Activated CD4-positive, alpha-beta T cell treated with anti-CD3 and anti-CD28 coated beads for 1 hour (primary cell): ENCODE measurements around the gene CAMKK2.
"Not testable (repeated sequence)": the region's sequence is repeated elsewhere in the genome, so short reads cannot be mapped to it uniquely, and the experiment has no call there.

ENCODE experiments used
- DNase-seq: peaks from one replicate; pipeline ENCODE4 v3.0.0-alpha.2; 2020

Gene CAMKK2

DNA sequence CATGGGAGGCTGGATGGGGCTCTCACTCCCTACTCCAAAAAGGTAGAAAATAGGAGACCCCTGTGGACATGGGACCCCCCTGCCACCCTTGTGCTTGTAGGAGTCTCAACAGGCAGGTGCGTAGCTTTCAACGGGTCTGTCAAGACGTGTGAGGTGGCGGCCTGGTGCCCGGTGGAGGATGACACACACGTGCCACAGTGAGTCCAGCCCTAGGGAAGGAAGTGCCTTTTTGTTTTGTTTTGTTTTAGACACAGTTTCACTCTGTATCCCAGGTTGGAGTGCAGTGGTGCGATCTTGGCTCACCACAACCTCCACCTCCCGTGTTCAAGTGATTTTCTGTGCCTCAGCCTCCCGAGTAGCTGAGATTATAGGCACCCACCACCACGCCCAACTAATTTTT lies 73.7 kb downstream of the CAMKK2 start:
- DNase-seq = no peak

GRCh38 chr12:121219353-121219986 lies 77.0 kb downstream of the CAMKK2 start:
- no peak for DNase-seq

GRCh38 chr12:121218588-121219352 lies 77.7 kb downstream of the CAMKK2 start:
- DNase-seq = no peak

GRCh38 chr12:121217761-121218160 lies 78.7 kb downstream of the CAMKK2 start:
- no peak for DNase-seq

DNA sequence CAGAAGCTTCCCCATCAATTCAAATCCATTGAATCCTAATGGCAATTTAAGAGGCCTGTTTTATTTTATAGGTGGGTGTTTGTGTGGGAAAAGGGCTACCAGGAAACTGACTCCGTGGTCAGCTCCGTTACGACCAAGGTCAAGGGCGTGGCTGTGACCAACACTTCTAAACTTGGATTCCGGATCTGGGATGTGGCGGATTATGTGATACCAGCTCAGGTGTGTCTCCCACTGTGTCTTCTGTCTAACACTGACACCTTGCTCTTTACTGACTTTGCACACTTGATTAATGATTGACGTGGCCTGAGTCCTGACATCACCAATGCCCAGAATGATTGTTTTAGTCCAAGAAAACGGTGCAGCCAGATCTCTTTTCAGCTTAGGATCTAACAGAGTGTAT lies 79.4 kb downstream of the CAMKK2 start:
- no peak for DNase-seq

DNA sequence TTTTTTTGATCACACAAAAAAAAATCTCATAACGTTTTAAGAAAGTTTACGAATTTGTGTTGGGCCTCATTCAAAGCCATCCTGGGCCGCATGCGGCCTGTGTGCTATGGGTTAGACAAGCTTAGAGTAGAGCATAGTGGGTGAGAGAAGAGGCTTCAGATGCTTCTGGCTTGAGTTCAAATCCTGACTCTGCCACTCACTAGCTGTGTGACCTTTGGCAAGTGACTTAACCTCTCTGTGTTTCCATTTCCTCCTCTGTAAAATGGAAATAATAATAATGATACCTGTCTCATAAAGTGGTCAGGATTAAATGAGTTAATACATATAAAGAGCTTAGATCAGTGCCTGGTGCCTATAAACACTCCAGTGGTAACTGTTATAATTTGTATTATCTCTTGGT lies 80.4 kb downstream of the CAMKK2 start:
- no peak for DNase-seq

- DNase-seq = no peak
Observed at GRCh38 chr12:121214855-121215745, 81.4 kb downstream of the CAMKK2 start.

DNA sequence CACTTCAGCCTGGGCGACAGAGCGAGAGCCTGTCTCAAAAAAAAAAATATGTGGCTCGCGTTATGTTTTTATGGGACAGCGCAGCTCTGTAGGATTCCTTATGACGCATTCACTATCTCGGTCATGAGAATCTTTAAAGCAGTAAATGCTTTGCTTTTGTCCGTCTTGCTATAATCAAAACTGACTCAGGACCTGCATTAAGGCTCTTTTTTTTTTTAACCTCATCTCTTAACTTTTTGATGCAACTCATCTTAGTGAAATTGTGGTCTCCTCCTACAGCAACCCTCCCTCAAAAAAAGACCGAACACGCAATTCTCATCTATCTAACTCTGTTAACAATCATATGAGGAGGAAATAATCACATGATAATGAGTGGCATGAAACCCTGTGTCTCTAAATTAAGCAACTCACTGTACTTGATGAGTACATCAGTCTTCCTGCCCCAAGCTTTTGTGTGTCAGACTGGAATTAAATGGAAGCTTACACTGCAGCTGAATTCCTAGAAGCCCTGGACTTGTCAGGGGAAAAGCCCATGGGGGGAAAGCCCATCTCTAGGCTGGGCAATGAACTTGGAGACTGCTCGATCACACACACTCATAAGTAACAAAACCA lies 82.2 kb downstream of the CAMKK2 start:
- no peak for DNase-seq

DNA sequence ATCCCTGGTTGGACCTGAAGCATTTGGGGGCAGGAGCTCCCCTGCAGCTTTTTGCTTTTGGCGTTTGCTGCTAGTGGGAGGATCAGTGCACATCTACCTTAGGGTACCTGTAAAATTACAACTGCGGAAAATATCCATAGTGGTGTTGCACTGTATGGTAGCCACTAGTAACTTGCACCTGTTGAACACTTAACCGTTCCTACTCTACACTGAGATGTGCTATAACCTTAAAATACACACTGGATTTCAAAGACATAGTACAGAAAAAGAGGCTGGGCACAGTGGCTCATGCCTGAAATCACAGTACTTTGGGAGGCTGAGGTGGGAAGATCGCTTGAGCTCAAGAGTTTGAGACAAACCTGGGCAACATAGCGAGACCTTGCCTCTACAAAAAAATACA lies 83.6 kb downstream of the CAMKK2 start:
- DNase-seq = no peak

DNA sequence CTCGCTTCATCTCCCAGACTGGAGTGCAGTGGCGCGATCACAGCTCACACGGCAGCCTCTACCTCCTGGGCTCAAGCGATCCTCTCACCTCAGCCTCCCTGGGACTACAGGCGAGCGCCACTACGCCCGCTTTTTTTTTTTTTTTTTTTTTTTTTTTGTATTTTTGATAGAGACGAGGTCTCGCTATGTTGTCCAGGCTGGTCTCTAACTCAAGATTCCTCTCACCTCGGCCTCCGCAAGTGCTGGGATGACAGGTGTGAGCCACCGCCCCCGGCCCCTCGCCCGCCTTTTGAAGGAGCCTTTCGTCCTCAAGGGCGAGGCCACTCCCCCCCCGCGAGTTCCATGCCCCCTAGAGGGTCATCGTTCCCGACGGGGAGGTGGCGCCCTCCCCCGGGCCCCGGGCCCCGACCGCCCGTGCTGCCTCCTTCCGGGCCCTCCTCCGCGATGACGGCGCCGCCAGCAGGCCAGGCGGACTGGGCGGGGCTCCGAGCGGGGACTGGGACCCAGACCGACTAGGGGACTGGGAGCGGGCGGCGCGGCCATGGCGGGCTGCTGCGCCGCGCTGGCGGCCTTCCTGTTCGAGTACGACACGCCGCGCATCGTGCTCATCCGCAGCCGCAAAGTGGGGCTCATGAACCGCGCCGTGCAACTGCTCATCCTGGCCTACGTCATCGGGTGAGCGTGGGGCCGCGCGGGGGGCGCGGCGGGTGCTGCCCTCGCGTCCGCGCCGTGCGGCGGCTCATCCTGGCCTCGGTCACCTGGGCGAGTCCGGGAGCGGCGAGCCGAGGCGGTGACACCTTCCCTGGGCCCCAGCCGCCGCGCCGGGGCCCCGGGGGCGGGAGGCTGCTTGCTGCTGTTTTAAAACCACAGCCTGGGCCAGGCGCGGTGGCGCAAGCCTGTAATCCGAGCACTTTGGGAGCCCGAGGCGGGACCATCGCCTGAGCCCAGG lies 86.6 kb downstream of the CAMKK2 start, which contains the start of gene P2RX4:
P2RX4 (plus strand) TSS at position 506 of the 949 bp plus-strand sequence; CDS start at position 542, 36 bp downstream.
- peak; percentile 78 for DNase-seq

DNA sequence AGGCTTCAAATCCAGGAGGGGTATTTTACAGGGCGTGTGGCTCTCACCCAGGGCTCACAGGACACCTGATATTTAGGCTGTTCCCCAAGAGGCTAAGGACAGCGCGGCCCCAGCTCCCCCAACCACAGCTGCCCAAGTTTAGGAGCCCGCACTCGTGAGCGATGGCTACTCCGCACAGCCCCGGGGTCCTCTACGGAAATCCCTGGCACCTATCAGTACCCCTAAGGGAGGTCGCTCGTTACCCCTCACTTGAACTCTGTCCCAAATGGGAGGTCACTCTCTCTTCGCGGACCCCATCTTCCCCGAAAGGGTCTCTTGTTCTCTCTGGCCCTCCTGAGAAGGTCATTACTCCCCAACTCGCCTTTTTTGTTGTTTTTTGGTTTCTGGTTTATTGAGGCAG lies 87.3 kb downstream of the CAMKK2 start:
- DNase-seq = no peak

DNA sequence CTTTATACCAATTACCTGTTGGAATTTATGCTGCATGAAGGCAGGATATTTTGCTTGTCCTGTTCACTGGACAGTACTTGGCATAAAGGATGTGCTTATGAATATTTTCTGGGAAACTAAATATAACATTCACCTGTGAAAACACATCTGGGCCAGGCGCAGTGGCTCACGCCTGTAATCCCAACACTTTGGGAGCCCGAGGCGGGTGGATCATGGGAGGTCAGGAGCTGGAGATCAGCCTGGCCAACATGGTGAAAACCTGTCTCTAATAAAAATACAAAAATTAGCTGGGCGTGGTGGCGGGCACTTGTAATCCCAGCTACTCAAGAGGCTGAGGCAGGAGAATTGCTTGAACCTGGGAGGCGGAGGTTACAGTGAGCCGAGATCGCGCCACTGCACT lies 87.9 kb downstream of the CAMKK2 start:
- DNase-seq = not testable (repeated sequence)

DNA sequence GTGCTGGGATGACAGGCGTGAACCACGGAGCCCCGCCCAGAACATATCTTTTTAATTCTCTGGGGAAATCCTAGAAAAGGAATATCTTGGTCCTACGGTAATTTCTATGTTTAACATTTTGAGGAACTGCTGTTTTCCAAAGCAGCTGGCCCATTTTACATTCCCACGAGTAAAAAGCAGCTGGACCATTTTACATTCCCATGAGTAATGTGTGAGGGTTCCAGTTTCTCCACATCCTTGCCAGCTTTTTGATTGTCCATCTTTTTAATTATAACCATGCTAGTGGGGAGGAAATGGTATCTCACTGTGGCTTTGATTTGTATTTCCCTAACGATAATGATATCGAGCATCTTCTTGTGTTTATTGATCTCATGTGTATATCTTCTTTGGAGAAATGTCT lies 91.0 kb downstream of the CAMKK2 start:
- DNase-seq = no peak

GRCh38 chr12:121203482-121203881 lies 93.0 kb downstream of the CAMKK2 start:
- DNase-seq = no peak

GRCh38 chr12:121202407-121203355 lies 93.8 kb downstream of the CAMKK2 start:
- no peak for DNase-seq

DNA sequence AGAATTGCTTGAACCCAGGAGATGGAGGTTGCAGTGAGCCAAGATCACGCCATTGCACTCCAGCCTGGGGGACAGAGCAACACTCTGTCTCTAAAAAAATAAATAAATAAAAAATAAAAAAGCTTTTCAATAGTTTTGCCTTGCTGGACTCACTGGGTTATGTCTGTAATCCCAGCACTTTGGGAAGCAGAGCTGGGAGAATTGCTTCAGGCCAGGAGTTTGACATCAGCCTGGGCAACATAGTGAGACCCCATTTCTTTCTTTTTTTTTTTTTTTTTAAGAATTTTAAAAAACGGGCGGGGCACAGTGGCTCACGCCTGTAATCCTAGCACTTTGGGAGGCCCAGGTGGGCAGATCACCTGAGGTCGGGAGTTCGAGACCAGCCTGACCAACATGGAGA lies 95.4 kb downstream of the CAMKK2 start:
- DNase-seq = not testable (repeated sequence)

DNA sequence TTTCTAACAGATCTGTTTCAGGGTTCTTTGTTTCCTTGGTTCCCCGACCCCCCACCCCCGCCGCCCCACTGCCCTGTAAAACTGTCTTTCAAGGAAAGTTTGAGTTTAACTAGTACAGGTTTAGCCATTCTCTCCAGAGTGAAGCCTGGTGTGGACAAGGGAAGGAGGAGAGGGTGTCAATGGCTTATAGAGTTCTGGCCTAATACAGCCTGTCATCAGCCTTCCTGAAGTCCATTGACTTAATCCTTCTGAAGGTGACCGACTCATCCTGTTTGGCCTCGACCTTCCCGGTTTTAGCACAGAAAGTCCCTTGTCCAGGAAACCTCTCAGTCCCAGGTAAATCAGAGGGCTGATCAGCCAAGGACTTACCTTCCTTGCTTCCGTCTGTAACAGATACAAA lies 97.6 kb downstream of the CAMKK2 start:
- no peak for DNase-seq

GRCh38 chr12:121196902-121197301 lies 99.6 kb downstream of the CAMKK2 start:
- DNase-seq = no peak

- DNase-seq = no peak
Observed at GRCh38 chr12:121191151-121191550, 105.4 kb downstream of the CAMKK2 start.

DNA sequence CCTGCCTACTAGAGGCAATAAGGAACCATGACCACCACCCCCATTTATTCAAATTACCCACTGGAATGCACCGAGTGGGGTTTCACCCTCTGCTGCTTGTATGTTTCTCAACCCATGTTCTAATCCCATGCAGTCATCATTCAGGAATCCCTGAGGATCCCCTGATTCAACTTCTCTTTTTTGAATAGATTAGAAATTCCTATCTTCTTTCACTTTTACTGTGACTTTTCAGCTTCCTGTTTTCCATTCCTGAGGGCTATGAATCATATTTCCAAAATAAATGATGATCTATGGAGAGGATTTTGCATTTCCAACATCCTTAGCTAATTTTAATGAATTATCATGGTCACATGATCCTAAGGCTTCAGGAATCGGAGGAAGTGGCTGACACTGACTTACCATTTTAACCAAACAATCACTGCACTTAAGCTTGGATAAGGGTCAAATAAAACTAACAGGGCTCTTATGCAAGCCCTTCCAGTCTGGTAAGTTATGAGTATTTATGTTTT lies 105.9 kb downstream of the CAMKK2 start:
- DNase-seq = no peak
